GM23248 (cell line): Measurements from ENCODE around the gene ARPC5. TPM values are rescaled to one million over a fixed set of nuclear protein-coding genes. Genes with fewer than 3 reads are reported as not detected.
A peak's percentile ranks its signal among the peaks of the same experiment; 100 is the strongest.
"Not testable (repeated sequence)": the region's sequence is repeated elsewhere in the genome, so short reads cannot be mapped to it uniquely, and the experiment has no call there.

Experiments
- DNase-seq: peaks from one replicate; pipeline ENCODE4 v3.0.0-alpha.2; 2015
- H2AFZ ChIP-seq: fragments of 200-600 bp; sonication (generic); 2 replicates; pipeline ENCODE4 v1.6.1; 2016; ENCODE audit warnings: antibody characterized with exemption
- H3F3A ChIP-seq: fragments of 200-600 bp; sonication (generic); 2 replicates; pipeline ENCODE4 v1.6.1; 2016; ENCODE audit warnings: mild to moderate bottlenecking, antibody characterized with exemption, mixed run types; ENCODE audit not compliant: insufficient read depth
- H3K27ac ChIP-seq: fragments of 200-600 bp; sonication (generic); 2 replicates; pipeline ENCODE4 v1.5.1; 2016; ENCODE audit warnings: mild to moderate bottlenecking
- H3K27me3 ChIP-seq: fragments of 200-600 bp; sonication (generic); replicated peaks from 2 replicates; pipeline ENCODE4 v1.6.1; 2016; ENCODE audit warnings: mild to moderate bottlenecking; ENCODE audit not compliant: insufficient read depth
- H3K36me3 ChIP-seq: fragments of 200-600 bp; sonication (generic); 2 replicates; pipeline ENCODE4 v1.6.1; 2016; ENCODE audit warnings: low read depth, mild to moderate bottlenecking
- H3K4me1 ChIP-seq: fragments of 200-600 bp; sonication (generic); 2 replicates; pipeline ENCODE4 v1.6.1; 2016; ENCODE audit warnings: mild to moderate bottlenecking; ENCODE audit not compliant: insufficient read depth
- H3K4me2 ChIP-seq: fragments of 200-600 bp; sonication (generic); one replicate; pipeline ENCODE4 v1.6.1; 2016; ENCODE audit warnings: mild to moderate bottlenecking; ENCODE audit not compliant: unreplicated experiment
- H3K4me3 ChIP-seq: fragments of 200-600 bp; sonication (generic); 2 replicates; pipeline ENCODE4 v1.5.1; 2016; ENCODE audit warnings: mild to moderate bottlenecking
- H3K79me2 ChIP-seq: fragments of 200-600 bp; sonication (generic); 2 replicates; pipeline ENCODE4 v1.6.1; 2016; ENCODE audit warnings: mild to moderate bottlenecking; ENCODE audit not compliant: insufficient read depth
- H3K9ac ChIP-seq: fragments of 200-600 bp; sonication (generic); 2 replicates; pipeline ENCODE4 v1.6.1; 2016; ENCODE audit warnings: mild to moderate bottlenecking
- H3K9me2 ChIP-seq: fragments of 200-600 bp; sonication (generic); 2 replicates; pipeline ENCODE4 v1.6.1; 2016; ENCODE audit warnings: mixed run types, mild to moderate bottlenecking, moderate library complexity; ENCODE audit not compliant: insufficient read depth
- H3K9me3 ChIP-seq: fragments of 200-600 bp; sonication (generic); one replicate; pipeline ENCODE4 v1.6.1; 2017; ENCODE audit warnings: low read depth
- H4K20me1 ChIP-seq: fragments of 200-600 bp; sonication (generic); 2 replicates; pipeline ENCODE4 v1.6.0; 2016; ENCODE audit not compliant: insufficient read depth
- EZH2 ChIP-seq: fragments of 200-600 bp; sonication (generic); IDR thresholded peaks from 2 replicates; pipeline ENCODE4 v1.6.1; 2018; ENCODE audit warnings: antibody characterized with exemption, mild to moderate bottlenecking; ENCODE audit not compliant: insufficient read depth, poor library complexity, severe bottlenecking
- EZH2phosphoT487 ChIP-seq: fragments of 200-600 bp; sonication (generic); IDR thresholded peaks from 2 replicates; pipeline ENCODE4 v1.6.1; 2018; ENCODE audit warnings: antibody characterized with exemption, moderate library complexity, mild to moderate bottlenecking, low read depth; ENCODE audit not compliant: insufficient read depth
- WGBS, 2 experiments: methylation state at CpG; one replicate each; pipeline ENCODE4 v1.1.6; 2015 to 2017; ENCODE audit warnings: low lambda C conversion rate in 2 of 2, low coverage in 1 of 2; ENCODE audit errors: missing lambda C conversion rate in 2 of 2; 5-methylcytosine and 5-hydroxymethylcytosine counted together
- in situ Hi-C: fragments of 300-500 bp; cut with MboI; formaldehyde crosslinking; loops from 2 replicates; pipeline ENCODE4 v1.15.0; 2020
- polyA plus RNA-seq: library from polyadenylated mRNA; unstranded; fragments of >200 nt; fragmentation: Nextera tagmentation; extraction: Ambion mirVana; gene quantifications from 2 replicates; pipeline ENCODE4 v1.2.1, GENCODE V29; 2016
- total RNA-seq: library from RNA; depleted of rRNA; stranded (reverse); fragments of >200 nt; shearing (Covaris generic); gene quantifications from 2 replicates; pipeline ENCODE4 v1.2.3, GENCODE V29; 2014

ARPC5 gene
- total and polyA plus RNA-seq, 2 experiments from 2014 or later, result 388 to 666 TPM

- Histone ChIP-seq H4K20me1 (no peaks in the 10 kb centered on the region), H3K36me3 (peaks cover 23% of the 10 kb centered on the region), H3K79me2 (peaks cover 17% of the 10 kb centered on the region), H3K9me2 (no peaks in the 10 kb centered on the region), H3K27ac (peak overlapping the region; percentile 44; the same call in 1 of the 2 replicates), H3K4me3 (no peak overlapping the region), H3K9me3 (no peaks in the 10 kb centered on the region), H3K9ac (no peak overlapping the region), H2AFZ (no peak overlapping the region), H3K4me1 (peaks cover 29% of the 10 kb centered on the region), H3K27me3 (no peaks in the 10 kb centered on the region), H3F3A (peaks cover 52% of the 10 kb centered on the region), H3K4me2 (no peak overlapping the region)
- in situ Hi-C loops, result no loop called here
- TF ChIP-seq EZH2phosphoT487, result no peak
- TF ChIP-seq EZH2, result no peak
- 45 to 51% methylated on average over 1 of the region's 1 CpG for WGBS, 2 experiments
- DNase-seq, result no peak
Observed at GRCh38 chr1:183622013-183622412, 13.6 kb downstream of the ARPC5 start.

GRCh38 chr1:183620311-183620710, 15.3 kb downstream of the ARPC5 start:
- H3K27me3 ChIP-seq, result no peaks in the 10 kb centered on the region
- H3K4me2 ChIP-seq, result no peak overlapping the region
- peaks cover 9% of the 10 kb centered on the region for H3K36me3 ChIP-seq
- WGBS, 2 experiments, result 68 to 74% methylated on average over 2 of the region's 2 CpGs
- H3K27ac ChIP-seq, result no peak overlapping the region
- H3K9me3 ChIP-seq, result no peaks in the 10 kb centered on the region
- H2AFZ ChIP-seq, result no peak overlapping the region
- peaks cover 13% of the 10 kb centered on the region for H3K4me1 ChIP-seq
- DNase-seq, result no peak
- H3F3A ChIP-seq, result peaks cover 35% of the 10 kb centered on the region
- no peaks in the 10 kb centered on the region for H4K20me1 ChIP-seq
- H3K79me2 ChIP-seq, result 0 out of 2 replicates have a peak, but pooled peaks cover 1% of the 10 kb centered on the region
- no peaks in the 10 kb centered on the region for H3K9me2 ChIP-seq
- in situ Hi-C loops, result no loop called here
- H3K9ac ChIP-seq, result no peak overlapping the region
- H3K4me3 ChIP-seq, result no peak overlapping the region
- TF ChIP-seq EZH2 (no peak), EZH2phosphoT487 (no peak)

GRCh38 chr1:183619781-183620180, 15.8 kb downstream of the ARPC5 start:
- H3K27me3 ChIP-seq, result no peaks in the 10 kb centered on the region
- no peaks in the 10 kb centered on the region for H3K79me2 ChIP-seq
- TF ChIP-seq EZH2phosphoT487 (no peak), EZH2 (no peak)
- H3K36me3 ChIP-seq, result peaks cover 4% of the 10 kb centered on the region
- no peaks in the 10 kb centered on the region for H3K9me2 ChIP-seq
- no peaks in the 10 kb centered on the region for H3K9me3 ChIP-seq
- 95 to 97% methylated on average over 1 of the region's 1 CpG for WGBS, 2 experiments
- no peak overlapping the region for H3K9ac ChIP-seq
- DNase-seq, result no peak
- H3K4me1 ChIP-seq, result peaks cover 13% of the 10 kb centered on the region
- no peak overlapping the region for H3K4me2 ChIP-seq
- no peaks in the 10 kb centered on the region for H4K20me1 ChIP-seq
- no peak overlapping the region for H3K27ac ChIP-seq
- in situ Hi-C loops, result no loop called here
- H2AFZ ChIP-seq, result no peak overlapping the region
- no peak overlapping the region for H3K4me3 ChIP-seq
- peaks cover 29% of the 10 kb centered on the region for H3F3A ChIP-seq

- WGBS, 2 experiments, result 78 to 86% methylated on average over 3 to 5 of the region's 5 CpGs
- H4K20me1 ChIP-seq, H2AFZ ChIP-seq, H3K4me2 ChIP-seq, H3K27ac ChIP-seq, in situ Hi-C loops, DNase-seq, H3K9ac ChIP-seq, H3K4me3 ChIP-seq, H3K4me1 ChIP-seq, H3K27me3 ChIP-seq, H3K9me3 ChIP-seq, H3K36me3 ChIP-seq, H3K79me2 ChIP-seq, H3K9me2 ChIP-seq: not testable (repeated sequence)
- H3F3A ChIP-seq, result peaks cover 25% of the 10 kb centered on the region
Observed at GRCh38 chr1:183618202-183618601, 17.4 kb downstream of the ARPC5 start.

- in situ Hi-C loops, H3K9ac ChIP-seq: not testable (repeated sequence)
Observed at GRCh38 chr1:183612975-183613374, 22.6 kb downstream of the ARPC5 start.

More at GRCh38 chr1:183612975-183613374, 22.6 kb downstream of the ARPC5 start:
- H4K20me1 ChIP-seq, H3K9me3 ChIP-seq, H3K9me2 ChIP-seq, H3K4me3 ChIP-seq, H2AFZ ChIP-seq, H3K27ac ChIP-seq, H3K79me2 ChIP-seq, H3K36me3 ChIP-seq, DNase-seq, H3K4me2 ChIP-seq, H3K27me3 ChIP-seq: not testable (repeated sequence)
- peaks cover 28% of the 10 kb centered on the region for H3K4me1 ChIP-seq
- peaks cover 29% of the 10 kb centered on the region for H3F3A ChIP-seq
- WGBS, 2 experiments, result 90 to 93% methylated on average over 3 of the region's 3 CpGs
